Mesendoderm (in vitro differentiated cells): ENCODE data around the gene CAMK2G.
A peak's percentile ranks its signal among the peaks of the same experiment; 100 is the strongest.

Experiments used
- DNase-seq: peaks from one replicate; pipeline ENCODE4 v3.0.0; 2013
- H2AK5ac ChIP-seq: 2 replicates; pipeline ENCODE4 v1.6.1; 2013; ENCODE audit warnings: low read length, inconsistent platforms
- H2BK120ac ChIP-seq: 2 replicates; pipeline ENCODE4 v1.6.1; 2013; ENCODE audit warnings: low read depth, mild to moderate bottlenecking, low read length, moderate library complexity, mixed read lengths
- H2BK15ac ChIP-seq: replicated peaks from 2 replicates; pipeline ENCODE4 v1.6.1; 2013; ENCODE audit warnings: low read depth, mild to moderate bottlenecking, moderate library complexity
- H2BK5ac ChIP-seq: 2 replicates; pipeline ENCODE4 v1.6.1; 2013; ENCODE audit warnings: low read length, inconsistent platforms
- H3K18ac ChIP-seq: 2 replicates; pipeline ENCODE4 v1.6.1; 2013; ENCODE audit warnings: mild to moderate bottlenecking, low read length, mixed read lengths
- H3K23ac ChIP-seq: one replicate; pipeline ENCODE4 v1.6.1; 2013; ENCODE audit warnings: low read length
- H3K27ac ChIP-seq: 2 replicates; pipeline ENCODE4 v1.5.1; 2013; ENCODE audit warnings: low read depth, mild to moderate bottlenecking, inconsistent platforms, low read length, moderate library complexity
- H3K27me3 ChIP-seq: 2 replicates; pipeline ENCODE4 v1.6.1; 2013; ENCODE audit warnings: low read length, control low read depth, mild to moderate bottlenecking, inconsistent platforms; ENCODE audit not compliant: insufficient read depth, poor library complexity
- H3K36me3 ChIP-seq: 2 replicates; pipeline ENCODE4 v1.6.1; 2013; ENCODE audit warnings: low read length, inconsistent platforms; ENCODE audit not compliant: control insufficient read depth, insufficient read depth
- H3K4ac ChIP-seq: one replicate; pipeline ENCODE4 v1.6.1; 2013; ENCODE audit warnings: low read depth, mild to moderate bottlenecking, low read length, moderate library complexity
- H3K4me1 ChIP-seq: 2 replicates; pipeline ENCODE4 v1.6.1; 2013; ENCODE audit warnings: low read depth, low read length, inconsistent platforms; ENCODE audit not compliant: control insufficient read depth
- H3K4me2 ChIP-seq: 2 replicates; pipeline ENCODE4 v1.6.1; 2013; ENCODE audit warnings: low read length
- H3K4me3 ChIP-seq: 2 replicates; pipeline ENCODE4 v1.5.1; 2013; ENCODE audit warnings: mild to moderate bottlenecking, low read length
- H3K56ac ChIP-seq: one replicate; pipeline ENCODE4 v1.6.1; 2013; ENCODE audit warnings: low read length
- H3K79me1 ChIP-seq: 2 replicates; pipeline ENCODE4 v1.6.1; 2013; ENCODE audit warnings: low read length, inconsistent platforms
- H3K79me2 ChIP-seq: 2 replicates; pipeline ENCODE4 v1.6.1; 2013; ENCODE audit warnings: mild to moderate bottlenecking, low read length; ENCODE audit not compliant: control insufficient read depth, insufficient read depth
- H3K9ac ChIP-seq: 2 replicates; pipeline ENCODE4 v1.6.1; 2013; ENCODE audit warnings: low read length, inconsistent platforms
- H4K5ac ChIP-seq: one replicate; pipeline ENCODE4 v1.6.1; 2013; ENCODE audit warnings: low read length
- H4K8ac ChIP-seq: one replicate; pipeline ENCODE4 v1.6.1; 2013; ENCODE audit warnings: low read depth, mild to moderate bottlenecking, control low read depth, low read length, moderate library complexity
- WGBS: extraction: QIAGEN DNeasy Blood & Tissue Kit; methylation state at CpG from one replicate; pipeline ENCODE4 v1.1.7; 2013; ENCODE audit warnings: low lambda C conversion rate, missing lambda C conversion rate; ENCODE audit not compliant: insufficient coverage; ENCODE audit errors: extremely low coverage; 5-methylcytosine and 5-hydroxymethylcytosine counted together

CAMK2G gene

DNA sequence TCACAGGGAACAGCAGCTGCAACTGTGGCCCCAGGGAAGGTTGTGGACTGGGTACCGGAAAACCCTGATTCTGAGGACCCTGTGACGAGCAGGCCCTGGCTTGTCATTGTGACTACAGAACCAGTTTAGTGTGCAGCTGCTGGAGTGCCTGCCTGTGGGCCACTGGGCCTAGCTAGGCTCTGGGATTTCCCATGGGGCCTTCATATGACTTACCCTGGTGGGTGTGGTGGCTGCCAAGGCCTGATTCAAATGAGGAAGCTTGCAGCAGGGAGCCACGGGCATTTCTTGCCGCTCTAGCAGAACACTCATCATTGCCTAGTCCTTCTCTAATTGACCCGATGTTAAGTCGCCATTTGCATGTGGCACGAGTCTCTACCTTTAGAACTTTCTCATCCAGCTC is 14.7 kb upstream of the CAMK2G start:
- no peaks in the 10 kb centered on the region for H3K79me2 ChIP-seq
- H3K4me2 ChIP-seq: no peak overlapping the region
- no peak overlapping the region for H4K5ac ChIP-seq
- H3K18ac ChIP-seq: peak overlapping the region; percentile 70
- H3K9ac ChIP-seq: no peak overlapping the region
- peak overlapping the region; percentile 29 for H3K56ac ChIP-seq
- no CpG with 5 or more reads among the region's 7 CpGs for WGBS
- no peak overlapping the region for H4K8ac ChIP-seq
- no peak overlapping the region for H2AK5ac ChIP-seq
- peak overlapping the region; percentile 54 for H2BK5ac ChIP-seq
- no peak overlapping the region for H3K4me3 ChIP-seq
- peak overlapping the region; percentile 11 for H2BK120ac ChIP-seq
- no peak overlapping the region for H3K23ac ChIP-seq
- peak overlapping the region; percentile 38 for H3K4ac ChIP-seq
- H3K4me1 ChIP-seq: peaks cover 7% of the 10 kb centered on the region
- no peaks in the 10 kb centered on the region for H3K79me1 ChIP-seq
- no peak overlapping the region for H3K27ac ChIP-seq
- DNase-seq: peak; percentile 65
- no peaks in the 10 kb centered on the region for H3K27me3 ChIP-seq
- H2BK15ac ChIP-seq: no peak overlapping the region
- H3K36me3 ChIP-seq: no peaks in the 10 kb centered on the region

DNA sequence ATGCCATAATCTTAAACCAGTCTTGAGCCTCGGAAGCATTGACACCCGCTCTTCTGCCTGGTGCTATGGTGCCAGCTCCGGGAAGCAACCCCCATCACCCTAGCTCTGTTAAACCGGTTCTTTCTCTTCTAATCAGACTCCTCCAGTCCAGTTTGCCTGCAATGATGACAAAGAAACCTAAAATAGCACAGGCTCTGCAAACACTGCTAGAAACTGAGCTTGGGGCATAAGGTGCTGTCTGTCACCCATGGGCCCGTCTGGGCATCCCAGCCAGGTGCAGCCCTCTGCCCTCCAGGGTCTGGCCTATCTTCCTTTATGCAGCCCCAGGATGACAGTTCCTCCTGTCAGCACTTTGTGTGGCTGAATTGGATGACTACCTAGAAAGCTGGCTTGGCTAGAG is 14.2 kb upstream of the CAMK2G start:
- H4K8ac ChIP-seq: no peak overlapping the region
- WGBS: no CpG with 5 or more reads among the region's 5 CpGs
- H2AK5ac ChIP-seq: no peak overlapping the region
- H3K23ac ChIP-seq: no peak overlapping the region
- H3K79me1 ChIP-seq: no peaks in the 10 kb centered on the region
- H3K4me3 ChIP-seq: no peak overlapping the region
- no peaks in the 10 kb centered on the region for H3K36me3 ChIP-seq
- peaks cover 7% of the 10 kb centered on the region for H3K4me1 ChIP-seq
- H3K56ac ChIP-seq: peak overlapping the region; percentile 29
- no peaks in the 10 kb centered on the region for H3K27me3 ChIP-seq
- no peak overlapping the region for H3K27ac ChIP-seq
- H3K4ac ChIP-seq: no peak overlapping the region
- H3K9ac ChIP-seq: no peak overlapping the region
- H2BK5ac ChIP-seq: peak overlapping the region; percentile 54
- no peak overlapping the region for H4K5ac ChIP-seq
- H2BK120ac ChIP-seq: no peak overlapping the region
- H3K18ac ChIP-seq: no peak overlapping the region
- DNase-seq: no peak
- no peak overlapping the region for H2BK15ac ChIP-seq
- H3K4me2 ChIP-seq: no peak overlapping the region
- no peaks in the 10 kb centered on the region for H3K79me2 ChIP-seq

DNA sequence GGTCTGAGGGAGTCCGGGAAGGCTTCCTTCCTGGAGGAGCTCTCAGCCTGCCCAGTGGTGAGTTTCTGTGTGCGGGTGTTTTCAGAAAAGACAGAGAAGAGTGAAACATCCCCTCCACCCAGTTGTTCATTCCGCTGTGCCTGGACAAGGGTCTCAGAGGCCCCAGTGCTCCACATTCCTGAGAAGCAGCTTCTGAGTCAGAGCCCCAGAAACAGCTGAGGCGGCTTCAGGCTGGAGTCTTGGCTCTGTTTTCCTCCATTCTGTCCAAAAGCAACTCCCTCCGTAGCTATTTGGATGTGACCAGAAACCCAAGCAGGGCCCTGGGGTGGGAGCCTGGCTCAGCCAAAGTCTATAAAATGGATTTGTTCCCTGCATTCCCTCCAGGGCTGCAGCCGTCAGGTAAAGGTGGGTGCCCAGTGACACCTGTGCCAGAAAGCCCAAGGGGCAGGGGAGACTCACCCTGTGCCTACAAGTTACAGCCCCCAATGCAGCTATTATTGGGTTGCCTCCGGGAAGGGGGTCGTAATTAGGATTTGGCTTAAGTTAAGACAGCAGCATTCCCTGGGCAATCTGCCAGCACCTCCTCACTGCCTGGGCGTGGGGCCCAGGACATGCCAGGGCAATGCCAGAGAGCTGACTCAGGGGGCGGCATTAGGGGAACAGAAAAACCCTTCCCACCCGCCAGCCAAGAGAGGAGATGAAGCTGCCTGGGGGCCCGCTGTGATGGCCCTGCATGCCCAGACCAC is 13.1 kb upstream of the CAMK2G start:
- Histone ChIP-seq H3K18ac (peak overlapping the region; percentile 4), H3K23ac (no peak overlapping the region), H3K4ac (no peak overlapping the region), H3K4me2 (no peak overlapping the region), H4K8ac (no peak overlapping the region), H3K27me3 (no peaks in the 10 kb centered on the region), H2BK5ac (no peak overlapping the region), H3K27ac (peak overlapping the region; percentile 24), H2AK5ac (no peak overlapping the region), H3K9ac (peak overlapping the region; percentile 32), H2BK120ac (no peak overlapping the region), H4K5ac (no peak overlapping the region), H3K4me1 (peaks cover 7% of the 10 kb centered on the region), H2BK15ac (no peak overlapping the region), H3K79me2 (no peaks in the 10 kb centered on the region), H3K36me3 (no peaks in the 10 kb centered on the region), H3K56ac (peak overlapping the region; percentile 40), H3K4me3 (no peak overlapping the region), H3K79me1 (no peaks in the 10 kb centered on the region)
- peak; percentile 56 for DNase-seq
- WGBS: no CpG with 5 or more reads among the region's 12 CpGs

DNA sequence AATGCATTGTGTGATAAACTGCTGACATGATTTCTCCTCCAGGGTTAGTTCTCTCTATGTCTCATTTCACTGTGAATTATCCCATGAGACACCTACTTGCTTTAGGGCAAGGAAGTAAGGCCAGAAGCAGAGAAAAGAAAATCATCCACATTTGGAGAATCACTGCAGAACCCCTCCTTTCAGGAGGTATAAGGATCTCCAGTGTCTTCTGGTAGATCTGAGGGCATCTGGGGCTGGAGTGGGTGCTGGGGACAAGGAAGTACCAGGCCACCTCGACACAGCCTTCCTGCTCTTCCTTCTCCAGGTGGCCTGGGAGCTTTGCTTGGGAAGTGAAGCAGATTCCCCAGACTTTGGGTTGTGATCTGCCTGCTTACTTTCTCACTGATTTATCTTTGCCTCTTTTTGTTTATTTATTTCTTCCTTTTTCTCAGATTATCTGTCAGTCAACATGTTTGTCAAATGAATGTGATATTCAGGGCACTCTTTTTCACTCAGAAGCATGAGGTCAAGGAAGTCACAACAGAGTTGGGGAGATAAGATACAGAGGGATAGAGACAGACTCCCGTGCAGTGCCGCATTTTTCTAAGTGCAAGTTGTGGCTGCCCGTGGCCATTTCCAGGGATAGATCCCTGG is 12.4 kb upstream of the CAMK2G start:
- H3K4ac ChIP-seq: no peak overlapping the region
- H2BK120ac ChIP-seq: no peak overlapping the region
- no peaks in the 10 kb centered on the region for H3K27me3 ChIP-seq
- H3K18ac ChIP-seq: peak overlapping the region; percentile 13
- H3K79me2 ChIP-seq: no peaks in the 10 kb centered on the region
- H3K4me3 ChIP-seq: no peak overlapping the region
- H2BK5ac ChIP-seq: peak overlapping the region; percentile 22
- H3K4me2 ChIP-seq: no peak overlapping the region
- no peaks in the 10 kb centered on the region for H3K79me1 ChIP-seq
- peak overlapping the region; percentile 27 for H3K27ac ChIP-seq
- H3K4me1 ChIP-seq: peaks cover 7% of the 10 kb centered on the region
- DNase-seq: peak; percentile 65
- no peak overlapping the region for H4K8ac ChIP-seq
- peak overlapping the region; percentile 33 for H3K9ac ChIP-seq
- H2AK5ac ChIP-seq: peak overlapping the region; percentile 29
- no peak overlapping the region for H2BK15ac ChIP-seq
- H3K23ac ChIP-seq: no peak overlapping the region
- H3K56ac ChIP-seq: peak overlapping the region; percentile 40
- no peak overlapping the region for H4K5ac ChIP-seq
- H3K36me3 ChIP-seq: no peaks in the 10 kb centered on the region
- no CpG with 5 or more reads among the region's 4 CpGs for WGBS

DNA sequence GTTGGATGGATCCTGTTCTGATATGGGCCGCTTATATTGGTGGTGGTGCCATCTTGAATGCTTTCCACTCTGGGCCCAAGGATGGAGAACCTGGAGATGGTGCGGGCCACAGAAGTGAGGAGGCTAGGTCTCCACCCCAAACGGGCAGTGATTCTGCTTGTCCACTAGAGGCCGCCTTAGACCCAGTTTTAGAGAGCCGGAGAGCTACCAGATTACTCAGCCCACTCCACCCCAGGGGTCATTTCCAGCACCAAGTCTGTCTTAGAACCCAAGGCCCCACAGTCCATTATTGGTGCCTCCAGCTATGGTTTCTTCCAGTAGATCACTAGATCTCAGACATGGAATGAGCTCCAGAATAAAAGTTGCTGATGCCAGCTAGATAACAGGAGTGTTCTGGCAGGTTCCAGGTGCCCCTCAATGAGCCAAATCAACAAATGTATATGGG is 11.8 kb upstream of the CAMK2G start:
- Histone ChIP-seq H2BK120ac (no peak overlapping the region), H4K8ac (no peak overlapping the region), H3K27me3 (no peaks in the 10 kb centered on the region), H3K36me3 (no peaks in the 10 kb centered on the region), H3K18ac (peak overlapping the region; percentile 13), H3K79me1 (no peaks in the 10 kb centered on the region), H3K4me1 (peaks cover 7% of the 10 kb centered on the region), H3K4ac (no peak overlapping the region), H3K4me3 (no peak overlapping the region), H4K5ac (no peak overlapping the region), H2BK5ac (no peak overlapping the region), H3K79me2 (no peaks in the 10 kb centered on the region), H2AK5ac (no peak overlapping the region), H3K23ac (no peak overlapping the region), H3K4me2 (no peak overlapping the region), H3K9ac (no peak overlapping the region), H3K27ac (no peak overlapping the region), H3K56ac (no peak overlapping the region), H2BK15ac (no peak overlapping the region)
- DNase-seq: peak; percentile 88
- WGBS: no CpG with 5 or more reads among the region's 5 CpGs
